Stimulated activated CD4-positive, alpha-beta T cell treated with anti-CD3 and anti-CD28 coated beads, Interleukin-2, amount 100 ng/mL, for 24 hours (primary cell): Measurements from ENCODE around the gene TRAF7.

Experiments used
- DNase-seq, 2 donors: peaks; one replicate each; pipeline ENCODE4 v3.0.0-alpha.2; 2020

Gene TRAF7

DNA sequence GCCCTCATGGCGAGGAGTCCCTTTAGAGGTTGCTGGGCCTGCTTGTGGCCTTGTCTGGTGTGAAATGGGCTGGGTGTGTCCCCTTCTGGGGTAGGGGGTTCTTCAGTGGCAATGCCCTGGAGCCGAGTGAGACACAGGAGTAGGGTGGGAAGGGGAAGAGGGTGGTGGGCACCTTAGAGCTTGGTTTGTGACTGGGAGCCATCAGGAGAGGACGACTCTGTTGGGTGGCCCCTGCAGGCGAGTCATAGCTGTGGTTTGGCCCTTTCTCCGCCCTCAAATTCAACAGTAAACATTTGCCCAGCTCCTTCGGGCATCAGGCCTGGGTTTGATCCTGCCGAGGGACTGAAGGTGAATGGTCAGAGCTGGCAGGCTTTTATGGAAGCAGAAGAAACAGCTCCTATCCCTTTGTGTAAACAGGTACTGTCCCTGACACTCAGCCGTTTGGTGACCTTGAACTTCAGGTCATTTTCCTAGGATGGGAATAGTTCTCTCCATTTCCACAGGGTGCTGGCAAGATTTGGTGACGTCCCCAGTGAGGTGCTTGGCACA lies 70.7 kb downstream of the TRAF7 start:
- no peak for DNase-seq

DNA sequence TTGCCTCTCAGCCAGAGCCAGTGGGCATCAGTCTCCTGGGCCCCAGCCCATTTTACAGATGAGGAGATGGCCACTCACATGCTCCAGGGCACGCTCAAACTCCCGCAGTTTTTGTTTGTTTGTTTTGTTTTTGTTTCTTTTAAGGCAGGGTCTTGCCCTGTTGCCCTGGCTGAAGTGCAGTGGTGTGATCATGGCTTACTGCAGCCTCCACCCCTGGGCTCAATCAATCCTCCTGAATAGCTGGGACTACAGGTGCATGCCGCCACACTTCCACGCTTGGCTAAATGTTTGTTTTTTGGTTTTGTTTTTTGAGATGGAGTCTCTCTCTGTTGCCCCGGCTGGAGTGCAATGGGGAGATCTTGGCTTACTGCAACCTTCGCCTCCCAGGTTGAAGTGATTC lies 71.3 kb downstream of the TRAF7 start:
- no peak for DNase-seq
